GM12878 (cell line): ENCODE results near the gene RAD9A. TPM values are rescaled to one million over a fixed set of nuclear protein-coding genes. Genes with fewer than 3 reads are reported as not detected.

Experiments
- ATAC-seq: fragments of 200-7000 bp; cut with Tn5 transposase; 3 replicates; pipeline ENCODE4 v1.9.1; 2020; ENCODE audit warnings: mild to moderate bottlenecking, moderate library complexity
- BruUV-seq: library from RNA; stranded (reverse); fragments of 400-500 nt; replicated peaks from 2 replicates; lab custom pipeline; 2021; lab: Mats Ljungman, UMichigan
- CTCF ChIA-PET: fragments of 300-600 bp; sonication (Branson Sonifier 250); formaldehyde crosslinking; extraction: SDS; loops from one replicate; lab custom pipeline; 2021; ENCODE audit warnings: inconsistent platforms; lab: Yijun Ruan, JAX
- POLR2A ChIA-PET: fragments of 350-600 bp; formaldehyde crosslinking; extraction: SDS; loops from one replicate; lab custom pipeline; 2021; ENCODE audit warnings: inconsistent platforms; lab: Charles Lee
- RAD21 ChIA-PET: fragments of 300-600 bp; sonication (Branson Sonifier 250); formaldehyde crosslinking; loops from one replicate; lab custom pipeline; 2023; ENCODE audit warnings: antibody characterized with exemption; ENCODE audit not compliant: unreplicated experiment; lab: Charles Lee
- SMC1A ChIA-PET: fragments of 300-600 bp; sonication (Branson Sonifier 250); formaldehyde crosslinking; loops from one replicate; lab custom pipeline; 2023; ENCODE audit not compliant: unreplicated experiment, uncharacterized antibody; lab: Charles Lee
- DNase-seq: peaks from one replicate; pipeline ENCODE4 v3.0.0-alpha.2; 2011; ENCODE audit warnings: low read depth, low spot score
- FAIRE-seq: peaks from 3 replicates; lab custom pipeline; 2011; peaks lifted over from hg19 to GRCh38; lab: Jason Lieb, UNC
- H2AFZ ChIP-seq: 2 replicates; pipeline ENCODE4 v1.6.0; 2011; ENCODE audit warnings: low read depth, low read length, control low read depth; ENCODE audit not compliant: control insufficient read depth
- H3K27ac ChIP-seq: 2 replicates; pipeline ENCODE4 v1.5.1; 2011; ENCODE audit warnings: control low read depth; ENCODE audit not compliant: control insufficient read depth, insufficient read depth
- H3K27me3 ChIP-seq, 2 experiments: replicated peaks in 1 of 2; 2 replicates each; pipeline versions ENCODE4 v1.6.0 to v1.6.1; 2011; ENCODE audit warnings: low read length in 1 of 2; ENCODE audit not compliant: control insufficient read depth in 2 of 2, insufficient read depth in 2 of 2
- H3K36me3 ChIP-seq, 2 experiments: 2 replicates each; pipeline ENCODE4 v1.5.1; 2011; ENCODE audit warnings: low read length in 1 of 2; ENCODE audit not compliant: control insufficient read depth in 2 of 2, insufficient read depth in 2 of 2
- H3K4me1 ChIP-seq: 2 replicates; pipeline ENCODE4 v1.6.1; 2011; ENCODE audit warnings: mild to moderate bottlenecking, low read length, moderate library complexity, mixed read lengths; ENCODE audit not compliant: control insufficient read depth, insufficient read depth
- H3K4me2 ChIP-seq: 2 replicates; pipeline ENCODE4 v1.6.0; 2011; ENCODE audit warnings: control low read depth; ENCODE audit not compliant: control insufficient read depth, insufficient read depth
- H3K4me3 ChIP-seq: fragments of 200-600 bp; sonication (generic); 2 replicates; pipeline ENCODE4 v1.5.1; 2016
- H3K79me2 ChIP-seq: 2 replicates; pipeline ENCODE4 v1.6.0; 2011; ENCODE audit warnings: low read length; ENCODE audit not compliant: control insufficient read depth, insufficient read depth
- H3K9ac ChIP-seq: 2 replicates; pipeline ENCODE4 v1.8.0; 2011; ENCODE audit warnings: low read length, control low read depth, mixed read lengths; ENCODE audit not compliant: control insufficient read depth, insufficient read depth
- H3K9me3 ChIP-seq: replicated peaks from 3 replicates; pipeline ENCODE4 v1.5.1; 2011; ENCODE audit warnings: mild to moderate bottlenecking, low read length; ENCODE audit not compliant: control insufficient read depth, insufficient read depth
- H4K20me1 ChIP-seq: 2 replicates; pipeline ENCODE4 v1.6.0; 2011; ENCODE audit not compliant: control insufficient read depth, insufficient read depth
- CREB1 ChIP-seq: IDR thresholded peaks from 2 replicates; pipeline ENCODE4 v1.6.1; 2012; ENCODE audit warnings: low read depth, mild to moderate bottlenecking, inconsistent platforms
- FOS ChIP-seq: IDR thresholded peaks from 3 replicates; pipeline ENCODE4 v1.6.1; 2011; ENCODE audit warnings: borderline replicate concordance; ENCODE audit not compliant: insufficient read length; ENCODE audit errors: extremely low read depth
- IKZF2 ChIP-seq, 2 experiments: fragments of 450-650 bp; IDR thresholded peaks; 2 replicates each; pipeline ENCODE4 v1.6.1; 2017; ENCODE audit warnings: mild to moderate bottlenecking in 2 of 2, moderate library complexity in 2 of 2
- IRF3 ChIP-seq: fragments of 450-650 bp; IDR thresholded peaks from 2 replicates; pipeline ENCODE4 v1.6.1; 2014; ENCODE audit warnings: mild to moderate bottlenecking
- NFYA ChIP-seq: IDR thresholded peaks from 2 replicates; pipeline ENCODE4 v1.6.1; 2011; ENCODE audit warnings: low read depth, mild to moderate bottlenecking, low read length, improper control_type of control experiment, borderline replicate concordance
- NR2F1 ChIP-seq: fragments of 450-650 bp; conservative IDR thresholded peaks from 2 replicates; pipeline ENCODE4 v1.6.1; 2017; ENCODE audit warnings: mild to moderate bottlenecking
- POLR2A ChIP-seq: IDR thresholded peaks from 2 replicates; pipeline ENCODE4 v1.6.1; 2011; ENCODE audit warnings: low read depth, mild to moderate bottlenecking, low read length
- POLR2AphosphoS2 ChIP-seq: IDR thresholded peaks from 2 replicates; pipeline ENCODE4 v1.6.1; 2011; ENCODE audit warnings: low read depth, mild to moderate bottlenecking, low read length, improper control_type of control experiment, moderate library complexity
- SREBF1 ChIP-seq: IDR thresholded peaks from 2 replicates; pipeline ENCODE4 v1.6.1; 2012; ENCODE audit warnings: mild to moderate bottlenecking, low read length
- ZNF687 ChIP-seq: fragments of 450-650 bp; IDR thresholded peaks from 2 replicates; pipeline ENCODE4 v1.6.1; 2017; ENCODE audit warnings: mild to moderate bottlenecking, moderate library complexity
- WGBS: methylation state at CpG from one replicate; pipeline ENCODE4 v1.1.6; 2016; ENCODE audit warnings: low lambda C conversion rate; ENCODE audit not compliant: insufficient replicate concordance, insufficient coverage; ENCODE audit errors: missing lambda C conversion rate; 5-methylcytosine and 5-hydroxymethylcytosine counted together
- in situ Hi-C: fragments of 300-500 bp; cut with MboI; formaldehyde crosslinking; loops from 9 replicates; pipeline ENCODE4 v1.14.3; 2018; ENCODE audit warnings: mixed read lengths
- intact Hi-C: fragments of 100-400 bp; cut with micrococcal nuclease; formaldehyde crosslinking; loops from one replicate; pipeline ENCODE4 v1.14.2; 2022; ENCODE audit not compliant: unreplicated experiment
- polyA plus RNA-seq, 11 experiments: library from polyadenylated mRNA; depleted of rRNA in 4 of 11; unstranded in 6 of 11; stranded (reverse) in 5 of 11; fragments of >200 nt; fragmentation: Nextera tagmentation in 4 of 11; fragmentation: Illumina TruSeq in 1 of 11; extraction: Ambion mirVana in 4 of 11; extraction: Trizol in 1 of 11; gene quantifications; 1 replicate in 1 of 11; 2 replicates in 10 of 11; pipeline versions ENCODE4 v1.2.1 to v1.2.3, GENCODE V29; 2011 to 2016; ENCODE audit warnings: inconsistent platforms in 2 of 11, missing spikeins in 2 of 11, low read depth in 1 of 11
- total RNA-seq, 4 experiments: library from RNA; depleted of rRNA in 3 of 4; stranded (reverse); fragments of >200 nt in 3 of 4; fragmentation: Illumina TruSeq in 1 of 4; extraction: Trizol in 1 of 4; gene quantifications; 2 replicates each; pipeline versions ENCODE4 v1.2.1 to v1.2.3, GENCODE V29; 2013 to 2021
- TF ChIP-seq, protein P1 (sequence below): fragments of 450-650 bp; formaldehyde crosslinking; IDR thresholded peaks from 2 replicates; pipeline ENCODE4 v1.4.0; 2022; ENCODE audit warnings: mild to moderate bottlenecking, moderate library complexity
- TF ChIP-seq, protein P2 (sequence below): IDR thresholded peaks from 2 replicates; pipeline ENCODE4 v1.6.1; 2011; ENCODE audit warnings: borderline replicate concordance, low read depth, mild to moderate bottlenecking, moderate library complexity, low read length; ENCODE audit not compliant: insufficient read depth, poor library complexity, severe bottlenecking

Gene RAD9A
- total and polyA plus RNA-seq, 10 of the 15 experiments (the other 5 are each of a cell fraction or from before 2014, with no cell fraction given): 1.1 to 36.2 (median 19.8) TPM

- Histone ChIP-seq H3K4me2 (peak overlapping the region; percentile 98), H3K27ac (peak overlapping the region; percentile 94), H2AFZ (no peak overlapping the region), H3K27me3 (no peaks in the 10 kb centered on the region), H3K9me3 (no peaks in the 10 kb centered on the region; the same call in 2 of the 3 replicates), H3K79me2 (peaks cover 56% of the 10 kb centered on the region), H4K20me1 (no peaks in the 10 kb centered on the region; the same call in 1 of the 2 replicates), H3K9ac (peak overlapping the region; percentile 95), H3K4me3 (peak overlapping the region; percentile 80), H3K4me1 (peaks cover 38% of the 10 kb centered on the region), H3K36me3 (peaks cover 22 to 24% of the 10 kb centered on the region in 2 experiments)
- POLR2A ChIA-PET: interaction anchor here (1.0 to 7.3 kb wide), 14 partner anchors 8 to 160 kb away, joined by 3 to 112 read pairs (median 28); partner anchors contain the start of genes AIP, POLD4, PTPRCAP and RAD9A
- ATAC-seq: no peak
- SMC1A ChIA-PET: interaction anchor here (0.8 to 5.7 kb wide), 13 partner anchors 8 to 70 kb away, joined by 3 to 46 read pairs (median 6); partner anchors contain the start of genes PTPRCAP, RAD9A, RPS6KB2 and TMEM134
- WGBS: 19% methylated on average over 23 of the region's 23 CpGs
- BruUV-seq: no TSS peak
- RAD21 ChIA-PET: interaction anchor here (1.0 to 6.4 kb wide), 20 partner anchors 8 to 248 kb away, joined by 3 to 112 read pairs (median 10); partner anchors contain the start of genes AIP, PITPNM1, POLD4 and PTPRCAP
- CTCF ChIA-PET: interaction anchor here (1.0 to 5.0 kb wide), 17 partner anchors 11 to 162 kb away, joined by 3 to 53 read pairs (median 9); partner anchors contain the start of genes AIP, CDK2AP2, PITPNM1 and PTPRCAP
- no peak for FAIRE-seq
- intact Hi-C loops (loop anchor here (2.0 to 5.0 kb wide), 2 partner anchors 37 to 68 kb away; partner anchors contain the start of genes PTPRCAP and TMEM134), in situ Hi-C loops (no loop called here)
- no peak for DNase-seq
- no peak for TF ChIP-seq NFYA
- TF ChIP-seq CREB1: no peak
- TF ChIP-seq NR2F1: no peak
- TF ChIP-seq, protein P1, sequence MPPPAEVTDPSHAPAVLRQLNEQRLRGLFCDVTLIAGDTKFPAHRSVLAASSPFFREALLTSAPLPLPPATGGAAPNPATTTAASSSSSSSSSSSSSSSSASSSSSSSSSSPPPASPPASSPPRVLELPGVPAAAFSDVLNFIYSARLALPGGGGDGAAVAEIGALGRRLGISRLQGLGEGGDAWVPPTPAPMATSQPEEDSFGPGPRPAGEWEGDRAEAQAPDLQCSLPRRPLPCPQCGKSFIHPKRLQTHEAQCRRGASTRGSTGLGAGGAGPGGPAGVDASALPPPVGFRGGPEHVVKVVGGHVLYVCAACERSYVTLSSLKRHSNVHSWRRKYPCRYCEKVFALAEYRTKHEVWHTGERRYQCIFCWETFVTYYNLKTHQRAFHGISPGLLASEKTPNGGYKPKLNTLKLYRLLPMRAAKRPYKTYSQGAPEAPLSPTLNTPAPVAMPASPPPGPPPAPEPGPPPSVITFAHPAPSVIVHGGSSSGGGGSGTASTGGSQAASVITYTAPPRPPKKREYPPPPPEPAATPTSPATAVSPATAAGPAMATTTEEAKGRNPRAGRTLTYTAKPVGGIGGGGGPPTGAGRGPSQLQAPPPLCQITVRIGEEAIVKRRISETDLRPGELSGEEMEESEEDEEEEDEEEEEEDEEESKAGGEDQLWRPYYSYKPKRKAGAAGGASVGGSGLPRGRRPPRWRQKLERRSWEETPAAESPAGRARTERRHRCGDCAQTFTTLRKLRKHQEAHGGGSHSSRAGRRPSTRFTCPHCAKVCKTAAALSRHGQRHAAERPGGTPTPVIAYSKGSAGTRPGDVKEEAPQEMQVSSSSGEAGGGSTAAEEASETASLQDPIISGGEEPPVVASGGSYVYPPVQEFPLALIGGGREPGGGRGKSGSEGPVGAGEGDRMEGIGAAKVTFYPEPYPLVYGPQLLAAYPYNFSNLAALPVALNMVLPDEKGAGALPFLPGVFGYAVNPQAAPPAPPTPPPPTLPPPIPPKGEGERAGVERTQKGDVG (CRISPR knock-in tag): no peak
- no peak for TF ChIP-seq SREBF1
- TF ChIP-seq FOS: no peak
- TF ChIP-seq ZNF687: no peak
- no peak for TF ChIP-seq IRF3
- TF ChIP-seq, protein P2, sequence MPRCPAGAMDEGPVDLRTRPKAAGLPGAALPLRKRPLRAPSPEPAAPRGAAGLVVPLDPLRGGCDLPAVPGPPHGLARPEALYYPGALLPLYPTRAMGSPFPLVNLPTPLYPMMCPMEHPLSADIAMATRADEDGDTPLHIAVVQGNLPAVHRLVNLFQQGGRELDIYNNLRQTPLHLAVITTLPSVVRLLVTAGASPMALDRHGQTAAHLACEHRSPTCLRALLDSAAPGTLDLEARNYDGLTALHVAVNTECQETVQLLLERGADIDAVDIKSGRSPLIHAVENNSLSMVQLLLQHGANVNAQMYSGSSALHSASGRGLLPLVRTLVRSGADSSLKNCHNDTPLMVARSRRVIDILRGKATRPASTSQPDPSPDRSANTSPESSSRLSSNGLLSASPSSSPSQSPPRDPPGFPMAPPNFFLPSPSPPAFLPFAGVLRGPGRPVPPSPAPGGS: no peak
- peak; percentile 43; the same call in 1 of the 2 replicates for TF ChIP-seq POLR2AphosphoS2
- TF ChIP-seq POLR2A: peak; percentile 53; the same call in 1 of the 2 replicates
- TF ChIP-seq IKZF2 (IDR thresholded peaks at IDR 0.05): no peak
Observed at GRCh38 chr11:67400251-67400941, 8.6 kb downstream of the RAD9A start.
